Keratinocyte (primary cell): ENCODE results near the gene CARMIL1. TPM values are rescaled to one million over a fixed set of nuclear protein-coding genes. Genes with fewer than 3 reads are reported as not detected.

ENCODE experiments used
- DNase-seq: peaks from one replicate; pipeline ENCODE4 v3.0.0-alpha.2; 2011; ENCODE audit warnings: low read depth, missing footprints, low spot score
- FAIRE-seq: peaks from 2 replicates; lab custom pipeline; 2011; peaks lifted over from hg19 to GRCh38; lab: Jason Lieb, UNC
- H2AFZ ChIP-seq: 2 replicates; pipeline ENCODE4 v1.6.0; 2012; ENCODE audit warnings: low read length, control low read depth, inconsistent platforms; ENCODE audit not compliant: control insufficient read depth
- H3K27ac ChIP-seq: 2 replicates; pipeline ENCODE4 v1.5.1; 2011; ENCODE audit warnings: low read length; ENCODE audit not compliant: control insufficient read depth, insufficient read depth
- H3K27me3 ChIP-seq: 3 replicates; pipeline ENCODE4 v1.6.0; 2011; ENCODE audit warnings: low read length; ENCODE audit not compliant: control insufficient read depth, insufficient read depth; ENCODE audit errors: extremely low read depth
- H3K36me3 ChIP-seq, 2 experiments: 2 replicates in 1 of 2; 3 replicates in 1 of 2; pipeline ENCODE4 v1.5.1; 2011; ENCODE audit warnings: low read length in 2 of 2, mild to moderate bottlenecking in 1 of 2; ENCODE audit not compliant: control insufficient read depth in 2 of 2, insufficient read depth in 2 of 2; ENCODE audit errors: extremely low read depth in 1 of 2
- H3K4me1 ChIP-seq: 3 replicates; pipeline ENCODE4 v1.5.1; 2011; ENCODE audit warnings: low read length; ENCODE audit not compliant: control insufficient read depth, insufficient read depth; ENCODE audit errors: extremely low read depth
- H3K4me2 ChIP-seq: 3 replicates; pipeline ENCODE4 v1.6.0; 2011; ENCODE audit warnings: low read depth, low read length; ENCODE audit not compliant: control insufficient read depth, insufficient read depth; ENCODE audit errors: extremely low read depth
- H3K4me3 ChIP-seq, 3 experiments: fragments of 200-600 bp in 1 of 3; sonication (generic) in 1 of 3; 2 replicates in 2 of 3; 3 replicates in 1 of 3; pipeline ENCODE4 v1.5.1; 2011 to 2016; ENCODE audit warnings: low read length in 3 of 3, mild to moderate bottlenecking in 3 of 3, control low read depth in 2 of 3, inconsistent platforms in 1 of 3, low read depth in 1 of 3, mixed read lengths in 1 of 3, mixed run types in 1 of 3, moderate library complexity in 1 of 3; ENCODE audit not compliant: control insufficient read depth in 2 of 3, insufficient read depth in 2 of 3; ENCODE audit errors: extremely low read depth in 1 of 3
- H3K79me2 ChIP-seq: 2 replicates; pipeline ENCODE4 v1.6.0; 2012; ENCODE audit warnings: low read length; ENCODE audit not compliant: control insufficient read depth, insufficient read depth
- H3K9ac ChIP-seq: 3 replicates; pipeline ENCODE4 v1.6.0; 2011; ENCODE audit warnings: low read length; ENCODE audit not compliant: control insufficient read depth, insufficient read depth; ENCODE audit errors: extremely low read depth
- H3K9me1 ChIP-seq: 3 replicates; pipeline ENCODE4 v1.6.0; 2011; ENCODE audit warnings: low read length; ENCODE audit not compliant: control insufficient read depth, insufficient read depth; ENCODE audit errors: extremely low read depth
- H3K9me3 ChIP-seq: 2 replicates; pipeline ENCODE4 v1.5.1; 2012; ENCODE audit warnings: low read depth, low read length; ENCODE audit not compliant: control insufficient read depth
- H4K20me1 ChIP-seq: 3 replicates; pipeline ENCODE4 v1.6.0; 2011; ENCODE audit warnings: low read length; ENCODE audit not compliant: control insufficient read depth, insufficient read depth; ENCODE audit errors: extremely low read depth
- EZH2 ChIP-seq: IDR thresholded peaks from one replicate; pipeline ENCODE4 v1.6.1; 2012; ENCODE audit warnings: inconsistent platforms, mild to moderate bottlenecking, low read length, moderate library complexity
- dilution Hi-C: fragments of 300-500 bp; cut with MboI; formaldehyde crosslinking; loops from one replicate; pipeline ENCODE4 v1.7.0; 2020; ENCODE audit warnings: low sequenced_read_pairs; ENCODE audit not compliant: extremely low pct_ligation_motif_present
- polyA plus RNA-seq, 5 experiments: library from polyadenylated mRNA; depleted of rRNA in 3 of 5; stranded (reverse) in 3 of 5; stranded (forward) in 1 of 5; unstranded in 1 of 5; fragments of >200 nt; gene quantifications; 1 replicate in 1 of 5; 2 replicates in 3 of 5; 3 replicates in 1 of 5; pipeline versions ENCODE4 v1.2.1 to v1.2.3, GENCODE V29; 2011 to 2012; ENCODE audit warnings: missing spikeins in 2 of 5, low read depth in 1 of 5, low replicate concordance in 1 of 5
- TF ChIP-seq, protein P1 (sequence below), 3 experiments: IDR thresholded peaks in 1 of 3; conservative IDR thresholded peaks in 1 of 3; optimal IDR thresholded peaks in 1 of 3; 2 replicates in 2 of 3; 3 replicates in 1 of 3; pipeline versions ENCODE3 to v1.5.1; 2011; ENCODE audit warnings: low read length in 3 of 3, mild to moderate bottlenecking in 3 of 3, moderate library complexity in 2 of 3, control low read depth in 1 of 3, inconsistent platforms in 1 of 3; ENCODE audit not compliant: insufficient read depth in 2 of 3; ENCODE audit errors: extremely low read depth in 1 of 3

Gene CARMIL1
- polyA plus RNA-seq, 1 donor (not counting 4 experiments of a cell fraction or from before 2014, with no cell fraction given) = 18.9 TPM

GRCh38 chr6:25487012-25487411, 207.8 kb downstream of the CARMIL1 start:
- Histone ChIP-seq H3K36me3 (peaks cover 0 to 6% of the 10 kb centered on the region in 2 experiments), H3K4me2 (no peak overlapping the region), H3K27me3 (no peaks in the 10 kb centered on the region), H3K9me3 (no peaks in the 10 kb centered on the region), H3K27ac (no peak overlapping the region), H3K4me3 (no peak overlapping the region), H3K9ac (no peak overlapping the region), H3K9me1 (no peaks in the 10 kb centered on the region), H2AFZ (no peak overlapping the region), H3K4me1 (no peaks in the 10 kb centered on the region), H3K79me2 (no peaks in the 10 kb centered on the region), H4K20me1 (no peaks in the 10 kb centered on the region)
- DNase-seq (no peak), FAIRE-seq (no peak)
- dilution Hi-C loops = no loop called here
- TF ChIP-seq, protein P1, sequence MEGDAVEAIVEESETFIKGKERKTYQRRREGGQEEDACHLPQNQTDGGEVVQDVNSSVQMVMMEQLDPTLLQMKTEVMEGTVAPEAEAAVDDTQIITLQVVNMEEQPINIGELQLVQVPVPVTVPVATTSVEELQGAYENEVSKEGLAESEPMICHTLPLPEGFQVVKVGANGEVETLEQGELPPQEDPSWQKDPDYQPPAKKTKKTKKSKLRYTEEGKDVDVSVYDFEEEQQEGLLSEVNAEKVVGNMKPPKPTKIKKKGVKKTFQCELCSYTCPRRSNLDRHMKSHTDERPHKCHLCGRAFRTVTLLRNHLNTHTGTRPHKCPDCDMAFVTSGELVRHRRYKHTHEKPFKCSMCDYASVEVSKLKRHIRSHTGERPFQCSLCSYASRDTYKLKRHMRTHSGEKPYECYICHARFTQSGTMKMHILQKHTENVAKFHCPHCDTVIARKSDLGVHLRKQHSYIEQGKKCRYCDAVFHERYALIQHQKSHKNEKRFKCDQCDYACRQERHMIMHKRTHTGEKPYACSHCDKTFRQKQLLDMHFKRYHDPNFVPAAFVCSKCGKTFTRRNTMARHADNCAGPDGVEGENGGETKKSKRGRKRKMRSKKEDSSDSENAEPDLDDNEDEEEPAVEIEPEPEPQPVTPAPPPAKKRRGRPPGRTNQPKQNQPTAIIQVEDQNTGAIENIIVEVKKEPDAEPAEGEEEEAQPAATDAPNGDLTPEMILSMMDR (optimal IDR thresholded peaks at IDR 0.05 in 1 of 3, IDR thresholded peaks at IDR 0.05 in 1 of 3, conservative IDR thresholded peaks at IDR 0.05 in 1 of 3; ENCODE audit: extremely low read depth in 1 of 3, insufficient read depth in 2 of 3, low read length in 3 of 3) = no peak
- TF ChIP-seq EZH2 = no peak

DNA sequence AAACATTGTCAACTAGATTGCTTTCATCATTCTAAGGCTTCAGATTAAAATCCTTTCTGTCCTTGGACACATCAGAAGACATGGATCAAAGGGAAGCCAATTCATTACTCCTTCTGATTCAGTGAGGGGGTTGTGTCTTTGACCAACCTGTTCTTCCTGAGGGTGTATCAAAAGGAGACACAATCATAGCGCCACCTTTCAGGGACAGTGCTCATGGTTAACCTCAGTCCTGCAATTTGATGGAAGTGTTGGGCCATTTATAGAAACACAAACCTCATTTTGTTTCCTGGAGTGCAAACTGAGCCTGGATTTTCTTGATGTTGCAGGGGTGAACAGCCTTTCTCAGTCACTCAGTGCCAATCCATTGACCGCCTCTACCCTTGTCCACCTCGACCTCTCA, 209.0 kb downstream of the CARMIL1 start:
- H3K9ac ChIP-seq = no peak overlapping the region
- H3K4me2 ChIP-seq = no peak overlapping the region
- no peaks in the 10 kb centered on the region for H3K27me3 ChIP-seq
- dilution Hi-C loops = no loop called here
- H3K27ac ChIP-seq = no peak overlapping the region
- TF ChIP-seq, protein P1 (optimal IDR thresholded peaks at IDR 0.05 in 1 of 3, IDR thresholded peaks at IDR 0.05 in 1 of 3, conservative IDR thresholded peaks at IDR 0.05 in 1 of 3; ENCODE audit: extremely low read depth in 1 of 3, insufficient read depth in 2 of 3, low read length in 3 of 3) = peak in 1 of 3 experiments; percentile 25
- no peak for TF ChIP-seq EZH2
- no peaks in the 10 kb centered on the region for H3K79me2 ChIP-seq
- no peaks in the 10 kb centered on the region for H3K4me1 ChIP-seq
- H3K9me3 ChIP-seq = no peaks in the 10 kb centered on the region
- no peak overlapping the region for H3K4me3 ChIP-seq
- H3K9me1 ChIP-seq = no peaks in the 10 kb centered on the region
- peak; percentile 51 for FAIRE-seq
- DNase-seq = no peak
- H2AFZ ChIP-seq = no peak overlapping the region
- H4K20me1 ChIP-seq = no peaks in the 10 kb centered on the region
- peaks cover 0 to 6% of the 10 kb centered on the region in 2 experiments for H3K36me3 ChIP-seq
